NCI-H1105 (cell line): ENCODE measurements around the gene UBIAD1.
"Not testable (repeated sequence)": the region's sequence is repeated elsewhere in the genome, so short reads cannot be mapped to it uniquely, and the experiment has no call there.

Source experiments
- DNase-seq: peaks from one replicate; lab custom pipeline; 2025; lab: John Stamatoyannopoulos, UW

Gene UBIAD1

GRCh38 chr1:11279630-11280029, 6.6 kb downstream of the UBIAD1 start:
- no peak for DNase-seq

- no peak for DNase-seq
Observed at GRCh38 chr1:11280719-11281376, 7.8 kb downstream of the UBIAD1 start.

- peak; percentile 52 for DNase-seq
Observed at GRCh38 chr1:11281518-11282331, 8.7 kb downstream of the UBIAD1 start.

- DNase-seq, result no peak
Observed at GRCh38 chr1:11283151-11283550, 10.2 kb downstream of the UBIAD1 start.

GRCh38 chr1:11284784-11285183, 11.8 kb downstream of the UBIAD1 start:
- DNase-seq, result no peak

- no peak for DNase-seq
Observed at GRCh38 chr1:11285883-11286734, 13.1 kb downstream of the UBIAD1 start.

- no peak for DNase-seq
Observed at GRCh38 chr1:11286735-11287410, 13.9 kb downstream of the UBIAD1 start.

GRCh38 chr1:11289064-11289463, 16.1 kb downstream of the UBIAD1 start:
- DNase-seq, result no peak

GRCh38 chr1:11291049-11291448, 18.1 kb downstream of the UBIAD1 start:
- no peak for DNase-seq

- DNase-seq, result no peak
Observed at GRCh38 chr1:11293856-11294255, 20.9 kb downstream of the UBIAD1 start.

GRCh38 chr1:11294951-11295350, 22.0 kb downstream of the UBIAD1 start:
- DNase-seq, result no peak

GRCh38 chr1:11295905-11296304, 22.9 kb downstream of the UBIAD1 start:
- no peak for DNase-seq

GRCh38 chr1:11297774-11298173, 24.8 kb downstream of the UBIAD1 start:
- not testable (repeated sequence) for DNase-seq

- DNase-seq, result no peak
Observed at GRCh38 chr1:11298390-11299224, 25.6 kb downstream of the UBIAD1 start.

- no peak for DNase-seq
Observed at GRCh38 chr1:11299225-11299574, 26.2 kb downstream of the UBIAD1 start.

- no peak for DNase-seq
Observed at GRCh38 chr1:11301601-11302000, 28.6 kb downstream of the UBIAD1 start.

GRCh38 chr1:11302366-11302765, 29.4 kb downstream of the UBIAD1 start:
- no peak for DNase-seq

GRCh38 chr1:11305516-11305915, 32.5 kb downstream of the UBIAD1 start:
- DNase-seq, result not testable (repeated sequence)

- no peak for DNase-seq
Observed at GRCh38 chr1:11307852-11308251, 34.9 kb downstream of the UBIAD1 start.

GRCh38 chr1:11308699-11309224, 35.8 kb downstream of the UBIAD1 start:
- DNase-seq, result no peak

- DNase-seq, result no peak
Observed at GRCh38 chr1:11309385-11309784, 36.4 kb downstream of the UBIAD1 start.
